Natural killer cell treated with Interleukin-12 subunit alpha and Interleukin-12 subunit beta and Interleukin-15 and Interleukin-18, amount 100 ng/mL, for 72 hours (primary cell): ENCODE data around the gene SSH2. TPM values are rescaled to one million over a fixed set of nuclear protein-coding genes. Genes with fewer than 3 reads are reported as not detected.

Experiments
- ATAC-seq, 2 donors: fragments of 150-1000 bp; cut with Tn5 transposase in 1 of 2; sonication (Bioruptor Pico), chemical (Tn5 transposase) in 1 of 2; 2 replicates each; pipeline ENCODE4 v1.10.0; 2021
- DNase-seq: peaks from one replicate; pipeline ENCODE4 v3.0.0; 2022; ENCODE audit warnings: low spot score
- H3K27ac Mint-ChIP-seq, 2 donors: 1 replicate in 1 of 2; 2 replicates in 1 of 2; pipeline ENCODE4 v1.8.0; 2022; ENCODE audit warnings: mixed read lengths in 2 of 2, mild to moderate bottlenecking in 1 of 2, moderate library complexity in 1 of 2
- H3K27me3 Mint-ChIP-seq, 2 donors: 1 replicate in 1 of 2; 2 replicates in 1 of 2; pipeline ENCODE4 v1.8.0; 2022; ENCODE audit warnings: mixed read lengths in 2 of 2
- H3K36me3 Mint-ChIP-seq: one replicate; pipeline ENCODE4 v1.8.0; 2022; ENCODE audit warnings: mixed read lengths
- H3K4me1 Mint-ChIP-seq, 2 donors: 1 replicate in 1 of 2; 2 replicates in 1 of 2; pipeline ENCODE4 v1.8.0; 2022; ENCODE audit warnings: low read depth in 2 of 2, mixed read lengths in 2 of 2, mild to moderate bottlenecking in 1 of 2
- H3K4me3 Mint-ChIP-seq: one replicate; pipeline ENCODE4 v1.8.0; 2022; ENCODE audit warnings: mixed read lengths
- H3K9me3 Mint-ChIP-seq: 2 replicates; pipeline ENCODE4 v1.8.0; 2022; ENCODE audit warnings: mixed read lengths
- total RNA-seq, 2 donors: library from RNA; stranded (reverse); gene quantifications; one replicate each; pipeline ENCODE4 v1.2.3, GENCODE V29; 2022

SSH2 gene
- total RNA-seq, 2 donors from 2014 or later, result 44.4 to 72.2 TPM

DNA sequence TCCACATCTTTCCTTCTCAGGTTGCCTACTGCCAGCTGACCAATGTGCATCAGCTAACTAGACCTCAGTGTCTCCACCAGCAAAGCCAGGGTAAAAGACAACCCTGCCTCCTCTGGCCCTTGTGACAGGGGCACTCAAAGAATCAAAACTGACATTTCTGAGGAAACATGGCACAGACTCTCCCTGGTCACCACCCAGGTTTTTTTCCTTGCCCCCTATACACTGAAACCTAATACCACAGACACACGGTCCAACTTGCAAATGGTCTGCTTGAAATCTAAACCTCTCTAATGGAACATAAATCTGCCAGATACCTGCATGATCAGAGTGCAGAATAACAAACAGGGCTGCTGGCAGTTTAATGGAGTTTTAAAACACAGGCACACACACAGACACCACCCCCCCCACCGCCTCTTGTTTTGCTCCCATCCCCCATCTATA is 287.8 kb downstream of the SSH2 start:
- H3K9me3 Mint-ChIP-seq, result no peaks in the 10 kb centered on the region
- no peaks in the 10 kb centered on the region for H3K36me3 Mint-ChIP-seq
- no peak overlapping the region for H3K4me3 Mint-ChIP-seq
- ATAC-seq, result no peak
- no peak for DNase-seq
- no peaks in the 10 kb centered on the region for H3K27me3 Mint-ChIP-seq
- H3K27ac Mint-ChIP-seq, result peak overlapping the region; percentile 35 to 79
- peaks cover 19 to 34% of the 10 kb centered on the region in 2 donors for H3K4me1 Mint-ChIP-seq

DNA sequence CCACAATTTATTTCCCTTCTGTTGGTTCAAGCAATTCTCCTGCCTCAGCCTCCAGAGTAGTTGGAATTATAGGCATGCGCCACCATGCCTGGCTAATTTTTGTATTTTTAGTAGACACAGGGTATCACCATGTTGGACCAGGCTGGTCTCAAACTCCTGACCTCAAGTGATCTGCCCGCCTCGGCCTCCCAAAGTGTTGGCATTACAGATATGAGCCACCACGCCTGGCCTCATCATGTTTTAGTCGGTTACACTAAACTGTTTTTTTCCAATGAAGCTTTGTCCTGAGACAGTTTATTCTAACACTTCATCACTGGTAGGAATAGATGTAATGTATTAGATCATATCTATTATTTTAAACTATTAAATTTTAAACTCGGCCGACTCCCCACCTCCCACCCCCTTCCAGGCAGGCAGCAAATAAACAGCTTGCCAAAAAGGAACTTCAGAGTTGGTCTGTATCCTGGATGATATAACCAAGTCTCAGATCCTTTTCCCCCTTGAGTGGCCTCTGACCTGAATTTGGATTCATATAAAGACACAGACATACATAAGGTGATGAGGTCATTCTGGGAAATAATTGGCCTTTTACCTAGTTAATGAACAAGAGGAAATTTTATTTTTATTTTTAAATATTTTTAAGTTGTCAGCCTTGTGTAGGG is 288.9 kb downstream of the SSH2 start:
- Mint-ChIP-seq H3K4me3 (peak overlapping the region; percentile 11), H3K36me3 (no peaks in the 10 kb centered on the region), H3K27ac (peak overlapping the region; percentile 54 to 90), H3K27me3 (no peaks in the 10 kb centered on the region), H3K4me1 (peaks cover 19 to 34% of the 10 kb centered on the region in 2 donors), H3K9me3 (no peaks in the 10 kb centered on the region)
- ATAC-seq (no peak), DNase-seq (no peak)

DNA sequence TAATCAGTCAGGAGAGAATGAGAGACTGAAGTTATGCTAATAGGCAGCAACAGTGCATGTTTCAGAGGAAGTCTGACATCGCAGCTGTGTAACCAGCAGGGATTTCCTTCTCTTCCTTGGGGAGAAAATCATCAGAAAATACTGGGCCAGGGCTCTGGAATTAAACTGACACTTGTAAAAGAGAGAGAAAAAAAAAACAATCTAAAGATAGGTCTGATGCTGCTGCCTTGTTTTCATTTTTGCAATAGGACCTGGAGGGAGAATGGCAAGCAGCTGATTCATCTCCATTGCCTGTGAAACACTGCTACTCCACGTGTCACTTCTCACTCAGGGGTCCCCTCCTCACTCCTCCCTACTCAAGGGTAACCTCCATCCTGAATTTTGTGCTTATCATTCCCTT is 289.6 kb downstream of the SSH2 start:
- Mint-ChIP-seq H3K36me3 (no peaks in the 10 kb centered on the region), H3K27me3 (no peaks in the 10 kb centered on the region), H3K9me3 (no peaks in the 10 kb centered on the region), H3K4me3 (peak overlapping the region; percentile 11), H3K4me1 (peaks cover 12 to 28% of the 10 kb centered on the region in 2 donors), H3K27ac (peak overlapping the region; percentile 54 to 90)
- no peak for ATAC-seq
- DNase-seq, result no peak

DNA sequence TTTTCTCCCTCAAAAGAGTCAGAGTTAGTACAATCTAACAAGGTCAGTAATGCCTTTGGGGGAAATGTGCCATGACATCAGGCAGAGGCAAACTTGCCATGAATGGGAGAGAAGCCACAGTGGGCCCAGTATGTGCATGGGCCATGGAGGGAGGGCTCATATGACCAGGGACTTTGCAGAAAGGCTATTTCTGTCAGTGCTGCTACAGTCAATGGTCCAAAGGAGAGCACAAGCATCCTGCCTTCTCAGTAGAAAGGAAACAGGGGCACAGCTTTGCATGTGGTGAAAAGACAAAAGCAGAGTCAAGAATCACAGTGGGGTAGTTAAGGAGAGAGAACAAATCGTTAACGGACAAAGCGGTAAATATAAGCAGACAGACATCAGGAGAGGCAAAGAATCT is 296.1 kb downstream of the SSH2 start:
- Mint-ChIP-seq H3K27me3 (no peaks in the 10 kb centered on the region), H3K4me1 (peaks cover 18 to 25% of the 10 kb centered on the region in 2 donors), H3K27ac (peak overlapping the region; percentile 41 to 42), H3K9me3 (no peaks in the 10 kb centered on the region), H3K4me3 (peak overlapping the region; percentile 40), H3K36me3 (peaks cover 11% of the 10 kb centered on the region)
- ATAC-seq, result no peak
- no peak for DNase-seq

DNA sequence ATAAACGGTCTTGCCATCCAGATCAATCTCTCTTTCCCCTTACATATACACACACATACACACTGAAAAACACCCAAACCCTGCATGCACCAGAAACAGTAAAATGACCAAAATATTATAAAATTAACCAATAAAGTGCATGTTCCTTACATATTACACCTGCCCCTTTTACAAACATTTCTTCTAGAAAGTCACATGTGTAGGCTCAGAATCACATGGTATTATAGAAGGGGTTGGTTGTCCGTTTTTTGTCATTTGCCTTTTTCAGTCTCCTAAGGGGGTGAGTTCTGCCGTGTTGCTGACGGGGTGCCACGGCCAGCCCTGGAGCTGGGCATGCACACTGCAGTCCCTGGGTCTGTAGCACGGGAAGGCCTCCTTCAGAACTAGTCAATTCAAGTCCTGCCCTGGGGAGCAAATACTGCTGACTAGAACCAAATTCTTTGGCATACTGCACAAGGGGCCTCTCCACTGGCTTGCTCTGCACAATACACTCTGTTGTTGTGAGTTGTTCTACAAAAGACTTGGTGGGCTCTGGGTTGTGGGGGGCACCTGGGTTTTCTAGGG is 299.3 kb downstream of the SSH2 start:
- Mint-ChIP-seq H3K36me3 (peaks cover 11% of the 10 kb centered on the region), H3K27ac (peak overlapping the region in 1 of 2 donors; percentile 54), H3K4me3 (no peak overlapping the region), H3K9me3 (no peaks in the 10 kb centered on the region), H3K4me1 (peaks cover 34% of the 10 kb centered on the region in 2 donors), H3K27me3 (no peaks in the 10 kb centered on the region)
- DNase-seq, result no peak
- ATAC-seq, result no peak

DNA sequence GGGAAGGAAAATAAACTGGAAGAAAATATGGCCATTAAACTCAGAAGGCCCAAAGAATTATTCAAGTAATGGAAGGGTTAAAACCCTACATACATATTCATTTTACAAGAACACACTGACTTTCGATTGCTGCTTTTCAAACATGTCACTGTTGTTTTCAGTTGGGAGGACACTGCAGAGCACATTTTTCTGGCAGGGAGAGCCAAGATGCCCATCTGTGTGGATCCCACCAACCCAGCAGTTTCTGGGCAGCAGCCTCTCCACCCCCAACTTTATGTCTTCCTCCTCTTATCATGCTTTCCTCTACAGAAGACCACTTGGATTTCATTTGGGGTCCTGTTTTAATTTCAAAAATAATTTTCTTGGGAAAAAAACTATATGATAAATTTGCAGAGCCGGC is 300.2 kb downstream of the SSH2 start:
- peaks cover 34 to 36% of the 10 kb centered on the region in 2 donors for H3K4me1 Mint-ChIP-seq
- ATAC-seq (no peak), DNase-seq (no peak)
- H3K4me3 Mint-ChIP-seq, result no peak overlapping the region
- no peaks in the 10 kb centered on the region for H3K9me3 Mint-ChIP-seq
- H3K36me3 Mint-ChIP-seq, result peaks cover 11% of the 10 kb centered on the region
- no peaks in the 10 kb centered on the region for H3K27me3 Mint-ChIP-seq
- peak overlapping the region; percentile 38 to 54 for H3K27ac Mint-ChIP-seq

DNA sequence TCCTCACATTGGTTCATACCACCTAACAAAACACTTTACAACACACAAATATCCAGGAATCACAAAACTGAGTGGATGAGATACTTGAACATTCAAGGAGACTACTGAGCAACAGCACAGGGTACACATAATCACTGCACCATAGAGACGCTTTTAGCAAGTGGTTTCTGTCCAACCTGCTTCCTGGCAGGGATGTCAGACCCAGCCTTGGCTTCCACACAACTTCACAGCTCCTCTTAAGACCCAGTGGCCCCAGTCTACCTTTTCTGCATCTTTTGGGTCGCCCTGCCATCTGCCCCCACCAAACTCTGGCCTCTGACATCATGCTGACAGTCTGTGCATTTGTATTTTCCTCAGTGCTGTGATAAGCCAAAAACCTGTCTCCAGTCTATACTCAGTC is 301.4 kb downstream of the SSH2 start:
- peak overlapping the region; percentile 38 to 54 for H3K27ac Mint-ChIP-seq
- ATAC-seq (peak in 1 of 2 donors; percentile 28), DNase-seq (no peak)
- H3K4me3 Mint-ChIP-seq, result no peak overlapping the region
- peaks cover 27 to 30% of the 10 kb centered on the region in 2 donors for H3K4me1 Mint-ChIP-seq
- peaks cover 6% of the 10 kb centered on the region for H3K36me3 Mint-ChIP-seq
- H3K9me3 Mint-ChIP-seq, result no peaks in the 10 kb centered on the region
- H3K27me3 Mint-ChIP-seq, result no peaks in the 10 kb centered on the region

DNA sequence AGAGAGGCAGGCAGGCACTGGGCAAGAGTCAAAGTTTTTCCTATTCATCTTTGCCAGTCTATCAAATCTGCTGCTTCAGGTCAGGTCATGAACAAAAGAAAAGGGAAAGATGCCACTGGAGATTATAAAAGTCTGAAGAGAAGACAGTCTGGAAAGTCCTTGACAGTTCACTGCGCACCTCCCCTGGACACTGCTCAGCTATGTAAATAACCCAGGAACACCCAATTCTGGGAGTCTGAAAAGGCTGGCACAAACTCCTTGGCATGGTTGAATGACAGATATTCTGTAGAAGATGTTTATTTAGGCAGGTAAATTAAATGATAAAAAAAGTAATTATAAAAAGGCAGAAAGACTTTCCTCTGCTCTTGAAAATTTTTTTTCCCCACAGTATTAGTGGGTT is 302.1 kb downstream of the SSH2 start:
- DNase-seq (no peak), ATAC-seq (no peak)
- peaks cover 6% of the 10 kb centered on the region for H3K36me3 Mint-ChIP-seq
- no peak overlapping the region for H3K4me3 Mint-ChIP-seq
- peak overlapping the region; percentile 11 to 54 for H3K27ac Mint-ChIP-seq
- H3K27me3 Mint-ChIP-seq, result no peaks in the 10 kb centered on the region
- H3K4me1 Mint-ChIP-seq, result peaks cover 30% of the 10 kb centered on the region in 2 donors
- H3K9me3 Mint-ChIP-seq, result no peaks in the 10 kb centered on the region

DNA sequence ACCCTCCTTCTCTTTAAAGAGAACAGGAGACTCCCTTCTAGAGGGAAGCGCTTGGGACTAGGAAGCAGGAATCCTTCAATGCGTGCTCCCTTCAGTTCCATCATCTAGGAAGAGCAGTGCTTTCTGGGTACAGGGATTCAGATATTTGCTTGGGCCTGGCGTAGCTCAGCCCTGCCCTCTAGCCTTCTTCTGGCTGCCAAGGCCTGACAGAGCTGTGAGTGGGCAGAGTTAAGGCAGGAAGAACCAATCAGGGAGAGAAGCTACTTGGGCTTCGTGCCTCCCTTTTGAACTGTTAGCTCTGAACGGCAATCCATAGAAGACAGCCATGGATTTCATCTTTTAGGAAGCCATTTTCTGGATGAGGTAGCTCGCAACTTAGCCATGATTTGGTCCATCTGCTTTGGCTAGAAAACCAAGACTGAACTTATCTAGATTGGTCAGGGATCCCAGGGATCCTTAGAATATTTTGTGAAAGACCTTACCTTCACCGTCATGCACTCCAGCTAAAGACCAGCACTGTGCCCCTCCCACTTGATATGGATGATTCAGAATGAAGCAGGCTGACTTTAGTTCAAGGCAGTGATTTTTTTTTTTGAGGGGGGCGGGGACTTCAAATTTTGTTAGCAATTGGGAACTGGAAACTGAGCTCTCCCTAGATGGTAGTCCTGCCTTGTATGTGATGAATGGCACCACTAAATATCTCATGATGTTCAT is 304.8 kb downstream of the SSH2 start:
- H3K9me3 Mint-ChIP-seq, result no peaks in the 10 kb centered on the region
- H3K27ac Mint-ChIP-seq, result peak overlapping the region in 1 of 2 donors; percentile 13
- DNase-seq, result no peak
- H3K36me3 Mint-ChIP-seq, result no peaks in the 10 kb centered on the region
- no peak for ATAC-seq
- no peaks in the 10 kb centered on the region for H3K27me3 Mint-ChIP-seq
- no peak overlapping the region for H3K4me3 Mint-ChIP-seq
- peaks cover 28 to 30% of the 10 kb centered on the region in 2 donors for H3K4me1 Mint-ChIP-seq

DNA sequence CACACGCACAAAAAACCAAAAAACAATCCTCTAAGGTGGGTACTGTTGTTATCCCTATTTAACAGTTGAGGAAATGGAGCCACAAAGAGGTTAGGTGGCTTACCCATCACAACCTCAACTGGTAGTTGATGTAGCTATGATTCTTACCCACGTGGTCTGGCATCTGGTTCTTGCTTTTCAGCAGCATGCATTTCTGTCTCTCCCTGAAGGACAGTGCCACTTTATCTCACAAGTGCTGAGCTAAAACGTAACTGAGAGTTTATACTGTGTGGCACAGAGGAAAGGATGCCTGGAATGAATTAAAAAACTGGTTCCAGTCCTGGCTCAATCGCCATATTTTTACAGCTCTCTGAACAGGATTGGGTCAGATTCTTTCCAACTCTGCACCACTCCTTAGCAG is 305.4 kb downstream of the SSH2 start:
- no peaks in the 10 kb centered on the region for H3K9me3 Mint-ChIP-seq
- ATAC-seq, result no peak
- peaks cover 23 to 30% of the 10 kb centered on the region in 2 donors for H3K4me1 Mint-ChIP-seq
- H3K36me3 Mint-ChIP-seq, result no peaks in the 10 kb centered on the region
- no peaks in the 10 kb centered on the region for H3K27me3 Mint-ChIP-seq
- H3K4me3 Mint-ChIP-seq, result no peak overlapping the region
- H3K27ac Mint-ChIP-seq, result no peak overlapping the region
- DNase-seq, result no peak

DNA sequence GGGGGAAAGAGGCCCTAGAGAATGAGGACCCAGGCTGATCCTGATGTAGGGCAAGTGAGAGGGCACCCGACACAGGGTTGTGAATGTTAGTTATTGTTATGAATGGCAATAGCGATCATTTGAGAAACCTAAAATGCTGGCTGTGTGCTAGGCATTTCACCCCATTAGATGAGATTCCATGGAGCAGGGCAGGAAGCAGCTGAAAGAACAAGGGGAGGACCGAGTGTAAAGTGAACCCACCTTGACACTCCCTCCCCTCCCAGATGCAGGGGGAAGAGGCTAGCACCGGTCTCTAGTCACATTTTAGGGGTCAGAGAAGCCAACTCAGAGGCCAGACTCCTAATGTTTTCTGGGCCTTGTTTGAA is 306.8 kb downstream of the SSH2 start:
- H3K27me3 Mint-ChIP-seq, result no peaks in the 10 kb centered on the region
- H3K9me3 Mint-ChIP-seq, result no peaks in the 10 kb centered on the region
- DNase-seq (no peak), ATAC-seq (no peak)
- peak overlapping the region; percentile 67 for H3K4me3 Mint-ChIP-seq
- no peaks in the 10 kb centered on the region for H3K36me3 Mint-ChIP-seq
- peak overlapping the region; percentile 37 to 47 for H3K27ac Mint-ChIP-seq
- peaks cover 10 to 21% of the 10 kb centered on the region in 2 donors for H3K4me1 Mint-ChIP-seq

DNA sequence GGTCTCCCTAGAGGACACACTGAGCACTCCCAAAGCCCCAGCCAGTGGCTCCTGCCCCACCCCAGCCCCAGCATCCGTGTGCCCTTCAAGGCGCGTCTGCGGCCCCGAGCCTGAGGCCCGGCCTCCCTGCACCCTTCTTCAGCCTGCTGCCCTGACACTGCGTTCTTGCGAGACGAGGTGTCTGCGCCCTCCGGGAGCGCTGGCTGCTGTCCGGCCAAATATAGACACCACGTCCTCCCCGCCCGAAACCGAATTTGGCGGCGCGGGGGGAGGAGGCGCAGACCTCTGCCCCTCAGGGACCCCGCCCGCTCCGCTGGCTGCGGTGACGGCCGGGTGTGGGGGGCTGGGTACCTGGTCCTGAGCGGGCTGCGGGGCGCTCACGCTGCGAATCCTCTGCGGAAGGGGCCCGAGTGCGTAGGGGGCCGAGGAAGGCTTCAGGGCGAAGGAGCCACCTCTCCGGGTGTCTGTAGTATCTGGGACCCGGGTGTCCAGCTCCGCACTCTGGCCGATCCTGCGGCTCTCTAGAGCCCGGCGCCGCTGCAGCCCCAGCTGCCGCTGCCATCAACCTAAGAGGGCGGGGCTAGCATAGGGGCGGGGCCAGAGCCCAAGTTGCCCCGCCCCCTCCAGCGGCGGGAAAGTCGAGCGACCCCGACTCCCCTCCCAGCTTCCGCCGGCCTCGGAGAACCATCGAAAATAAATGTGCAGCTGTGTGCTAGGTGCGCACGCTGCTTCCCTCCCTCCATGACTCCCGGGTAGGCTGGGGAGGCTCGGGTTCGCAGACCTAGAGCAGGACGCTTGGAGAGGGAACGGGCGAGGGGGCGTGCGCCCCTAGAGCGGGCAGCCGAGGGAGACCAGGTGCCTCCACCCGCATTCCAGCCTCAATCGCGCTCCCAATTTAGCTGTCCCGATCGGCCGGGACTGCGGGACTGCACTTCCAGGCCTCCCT is 307.4 kb downstream of the SSH2 start, which contains the start of gene CORO6:
Gene CORO6 (minus strand): TSS at position 576 of the 946 bp plus-strand sequence. CDS start 1,491 bp downstream, outside the sequence.
- peak within 1 kb of the TSS; percentile 67 for H3K4me3 Mint-ChIP-seq
- H3K4me1 Mint-ChIP-seq, result peaks cover 10 to 20% of the 10 kb centered on the region in 2 donors

DNA sequence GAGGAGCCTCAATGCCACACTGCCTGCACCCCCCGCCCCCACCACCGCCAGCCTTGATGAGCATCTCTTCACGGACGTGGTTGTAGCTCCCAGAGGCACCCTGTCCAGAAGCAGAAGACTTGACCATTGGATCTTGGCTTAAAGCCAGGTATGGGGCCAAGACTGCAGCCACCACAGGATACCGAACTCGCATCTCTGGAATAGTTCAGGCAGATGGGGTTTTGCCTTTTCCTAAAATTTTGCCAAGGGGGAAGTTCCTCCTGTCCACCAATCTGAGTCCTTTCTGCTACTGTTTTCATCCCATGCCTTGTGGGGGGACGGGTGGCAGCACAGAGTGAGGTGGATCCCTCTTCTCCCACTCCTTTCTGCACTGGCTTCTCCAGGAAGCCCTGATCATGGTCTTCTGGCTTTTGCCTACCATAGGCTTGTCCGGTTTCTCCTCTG is 308.3 kb downstream of the SSH2 start:
- Mint-ChIP-seq H3K27me3 (no peaks in the 10 kb centered on the region), H3K27ac (no peak overlapping the region), H3K36me3 (no peaks in the 10 kb centered on the region), H3K4me3 (peak overlapping the region; percentile 67), H3K4me1 (peaks cover 17 to 26% of the 10 kb centered on the region in 2 donors), H3K9me3 (no peaks in the 10 kb centered on the region)
- DNase-seq, result no peak
- ATAC-seq, result no peak

More for the DNA sequence above, 307.4 kb downstream of the SSH2 start, which contains the start of gene CORO6:
- H3K27ac Mint-ChIP-seq, result peak within 1 kb of the TSS; percentile 37 to 47
- no peaks in the 10 kb centered on the region for H3K36me3 Mint-ChIP-seq
- ATAC-seq, result peak; percentile 77 to 86
- peak; percentile 65 for DNase-seq
- H3K27me3 Mint-ChIP-seq, result no peaks in the 10 kb centered on the region
- no peaks in the 10 kb centered on the region for H3K9me3 Mint-ChIP-seq
